ENCODE data around the gene FOXN3.

GRCh38 chr14:89308232-89308959 is 108.6 kb downstream of the FOXN3 start:
- TF ChIP-seq CTCF (IDR thresholded peaks at IDR 0.05; ENCODE audit: extremely low read depth in 1 of 2, insufficient read depth in 1 of 2, low read depth in 1 of 2, low read length in 2 of 2): no peak
- TF ChIP-seq POLR2A (IDR thresholded peaks at IDR 0.05; ENCODE audit: low read depth, low read length): no peak
- TF ChIP-seq POLR2AphosphoS5 (IDR thresholded peaks at IDR 0.05; ENCODE audit: insufficient read depth, low read depth, low read length): no peak
